Ovary (tissue), 9 donors: ENCODE data around the gene POC1B. TPM values are rescaled to one million over a fixed set of nuclear protein-coding genes. Genes with fewer than 3 reads are reported as not detected.

Experiments
- DNase-seq, 5 donors: peaks; one replicate each; pipeline ENCODE4 v3.0.0-alpha.2; 2019 to 2020
- H3K27ac ChIP-seq, 2 donors: fragments of 200-600 bp; one replicate each; pipeline versions ENCODE4 v1.5.1 to v1.8.0; 2019 to 2022
- H3K27me3 ChIP-seq: fragments of 200-600 bp; one replicate; pipeline ENCODE4 v1.8.0; 2022
- H3K36me3 ChIP-seq: fragments of 200-600 bp; sonication (generic); one replicate; pipeline ENCODE4 v1.5.1; 2019
- H3K4me1 ChIP-seq: one replicate; pipeline ENCODE4 v1.8.1; 2013; ENCODE audit warnings: mild to moderate bottlenecking, moderate library complexity; ENCODE audit not compliant: insufficient read depth
- H3K4me3 ChIP-seq: fragments of 200-600 bp; sonication (generic); one replicate; pipeline ENCODE4 v1.5.1; 2017
- H3K9me3 ChIP-seq, 2 donors: fragments of 200-600 bp in 1 of 2; sonication (generic) in 1 of 2; one replicate each; pipeline versions ENCODE4 v1.5.1 to v1.8.1; 2013 to 2019; ENCODE audit warnings: mild to moderate bottlenecking in 1 of 2, moderate library complexity in 1 of 2
- CTCF ChIP-seq, 3 donors: fragments of 450-650 bp in 2 of 3; fragments of 200-600 bp in 1 of 3; IDR thresholded peaks; one replicate each; pipeline versions ENCODE4 v1.5.1 to v1.8.0; 2016 to 2022; ENCODE audit warnings: antibody characterized with exemption in 3 of 3, mild to moderate bottlenecking in 1 of 3
- EP300 ChIP-seq: sonication (generic); formaldehyde crosslinking; IDR thresholded peaks from one replicate; pipeline ENCODE4 v1.6.1; 2017; ENCODE audit warnings: antibody characterized with exemption
- POLR2A ChIP-seq: fragments of 450-650 bp; IDR thresholded peaks from one replicate; pipeline ENCODE4 v1.6.1; 2017; ENCODE audit warnings: antibody characterized with exemption, mild to moderate bottlenecking, moderate library complexity
- WGBS, 3 donors: extraction: QIAGEN DNeasy Blood & Tissue Kit in 1 of 3; methylation state at CpG; one replicate each; pipeline versions ENCODE4 v1.1.5 to v1.1.7; 2013 to 2017; 5-methylcytosine and 5-hydroxymethylcytosine counted together
- intact Hi-C, 4 donors: fragments of 100-400 bp; cut with DNase I; formaldehyde crosslinking; loops; one replicate each; pipeline versions ENCODE4 v1.11.0 to v1.15.1; 2022 to 2023
- polyA plus RNA-seq, 2 donors: library from polyadenylated mRNA; stranded (reverse); fragments of 200-250 nt in 1 of 2; fragments of 350-450 nt in 1 of 2; fragmentation: Illumina TruSeq in 1 of 2; extraction: RNeasy Lipid Tissue Mini Kit (QIAGEN cat#74804) in 1 of 2; gene quantifications; one replicate each; pipeline ENCODE4 v1.2.3, GENCODE V29; 2013 to 2014
- total RNA-seq, 7 donors: library from RNA; depleted of rRNA in 2 of 7; stranded (reverse); fragments of >200 nt in 2 of 7; fragmentation: NEBNext Ultra II Directional in 3 of 7; extraction: Animal tissue kit (Norgen Biotek cat#: 25700) in 3 of 7; gene quantifications; one replicate each; pipeline versions ENCODE4 v1.1.0 to v1.2.4, GENCODE V29; 2016 to 2023
- donor health status: DM: no; HTN: no; CAD: no; lungs with moderate emphysema.
- donor health status: DM: no; HTN: no; CAD: no.
- donor health status: Bipolar disorder and iron deficiency.
- donor health status: DM: yes; HTN: yes; CAD: no.
- donor health status: DM: no; HTN: no; CAD: no.
- donor health status: DM: yes; HTN: yes; CAD: no.

The POC1B gene
- total and polyA plus RNA-seq, 9 donors: 8.5 to 29.2 (median 13.8) TPM

GRCh38 chr12:89476904-89477595 lies 48.8 kb downstream of the POC1B start:
- intact Hi-C loops: loop anchor here in 3 of 4 donors (10.0 kb wide), 1 partner anchor 48 kb away; the partner anchor contains the start of genes GALNT4 (in 3 of the 3) and POC1B (in 3 of the 3)
- no peak for DNase-seq
- TF ChIP-seq CTCF (IDR thresholded peaks at IDR 0.05) (no peak), EP300 (no peak), POLR2A (no peak)
- Histone ChIP-seq H3K4me1 (peaks cover 5% of the 10 kb centered on the region), H3K9me3 (no peaks in the 10 kb centered on the region), H3K36me3 (no peaks in the 10 kb centered on the region), H3K4me3 (no peak overlapping the region), H3K27me3 (no peaks in the 10 kb centered on the region), H3K27ac (no peak overlapping the region)
- whole genome bisulfite sequencing, 3 donors: 25 to 43% (median 32%) methylated on average over 4 of the region's 4 CpGs

GRCh38 chr12:89476232-89476631 lies 49.6 kb downstream of the POC1B start:
- no peaks in the 10 kb centered on the region for H3K9me3 ChIP-seq
- no peak overlapping the region for H3K27ac ChIP-seq
- intact Hi-C loops: loop anchor here in 3 of 4 donors (10.0 kb wide), 1 partner anchor 49 kb away; the partner anchor contains the start of genes GALNT4 (in 3 of the 3) and POC1B (in 3 of the 3)
- 85 to 87% (median 86%) methylated on average over 3 of the region's 3 CpGs for WGBS, 3 donors
- H3K4me3 ChIP-seq: no peak overlapping the region
- DNase-seq: no peak
- peaks cover 7% of the 10 kb centered on the region for H3K4me1 ChIP-seq
- TF ChIP-seq EP300: no peak
- H3K36me3 ChIP-seq: no peaks in the 10 kb centered on the region
- no peaks in the 10 kb centered on the region for H3K27me3 ChIP-seq

- Histone ChIP-seq H3K27ac (no peak overlapping the region), H3K27me3 (no peaks in the 10 kb centered on the region), H3K4me3 (no peak overlapping the region), H3K9me3 (no peaks in the 10 kb centered on the region), H3K4me1 (peaks cover 7% of the 10 kb centered on the region), H3K36me3 (no peaks in the 10 kb centered on the region)
- no peak for TF ChIP-seq EP300
- TF ChIP-seq CTCF (IDR thresholded peaks at IDR 0.05): no peak
- TF ChIP-seq POLR2A: no peak
- 79 to 91% (median 82%) methylated on average over 6 of the region's 6 CpGs for WGBS, 3 donors
- intact Hi-C loops: loop anchor here in 3 of 4 donors (10.0 kb wide), 1 partner anchor 49 kb away; the partner anchor contains the start of genes GALNT4 (in 3 of the 3) and POC1B (in 3 of the 3)
- DNase-seq: no peak
Observed at GRCh38 chr12:89475203-89475990, 50.5 kb downstream of the POC1B start.

GRCh38 chr12:89474615-89475014 lies 51.2 kb downstream of the POC1B start:
- no peak for DNase-seq
- intact Hi-C loops: loop anchor here in 3 of 4 donors (10.0 kb wide), 1 partner anchor 50 kb away; the partner anchor contains the start of genes GALNT4 (in 3 of the 3) and POC1B (in 3 of the 3)

More at GRCh38 chr12:89474615-89475014, 51.2 kb downstream of the POC1B start:
- peaks cover 7% of the 10 kb centered on the region for H3K4me1 ChIP-seq
- no peaks in the 10 kb centered on the region for H3K27me3 ChIP-seq
- no peaks in the 10 kb centered on the region for H3K36me3 ChIP-seq
- TF ChIP-seq POLR2A (no peak), EP300 (no peak), CTCF (IDR thresholded peaks at IDR 0.05) (no peak)
- no peaks in the 10 kb centered on the region for H3K9me3 ChIP-seq
- no peak overlapping the region for H3K4me3 ChIP-seq
- 70 to 78% (median 70%) methylated on average over 1 of the region's 1 CpG for WGBS, 3 donors
- H3K27ac ChIP-seq: no peak overlapping the region
